Tibial artery (tissue), 4 donors: ENCODE results near the gene PFKFB1.

Experiments used
- DNase-seq, 2 donors: peaks; one replicate each; pipeline ENCODE4 v3.0.0-alpha.2; 2019
- H3K27ac ChIP-seq, 2 donors: fragments of 200-600 bp; sonication (generic) in 1 of 2; 1 replicate in 1 of 2; 2 replicates in 1 of 2; pipeline ENCODE4 v1.5.1; 2018 to 2019; ENCODE audit warnings: mild to moderate bottlenecking in 1 of 2
- H3K27me3 ChIP-seq, 2 donors: fragments of 200-600 bp; sonication (generic) in 1 of 2; one replicate each; pipeline versions ENCODE4 v1.5.1 to v1.6.0; 2016 to 2019
- H3K36me3 ChIP-seq, 3 donors: fragments of 200-600 bp; sonication (generic) in 2 of 3; one replicate each; pipeline ENCODE4 v1.5.1; 2016 to 2019; ENCODE audit warnings: mild to moderate bottlenecking in 2 of 3
- H3K4me1 ChIP-seq, 4 donors: fragments of 200-600 bp; sonication (generic) in 2 of 4; 1 replicate in 3 of 4; 2 replicates in 1 of 4; pipeline ENCODE4 v1.5.1; 2016 to 2019
- H3K4me3 ChIP-seq, 2 donors: fragments of 200-600 bp; sonication (generic) in 1 of 2; 1 replicate in 1 of 2; 2 replicates in 1 of 2; pipeline ENCODE4 v1.5.1; 2018 to 2019; ENCODE audit warnings: mild to moderate bottlenecking in 2 of 2
- H3K9me3 ChIP-seq, 3 donors: fragments of 200-600 bp; sonication (generic) in 1 of 3; one replicate each; pipeline ENCODE4 v1.5.1; 2016 to 2019
- intact Hi-C: fragments of 100-400 bp; cut with DNase I; formaldehyde crosslinking; loops from one replicate; pipeline ENCODE4 v1.15.0; 2023; ENCODE audit warnings: low total_unique reads
- TF ChIP-seq, protein P1 (sequence below), 2 experiments: fragments of 200-600 bp in 1 of 2; fragments of 450-650 bp in 1 of 2; IDR thresholded peaks; one replicate each; pipeline ENCODE4 v1.5.1; 2017 to 2019; ENCODE audit warnings: antibody characterized with exemption in 2 of 2, mild to moderate bottlenecking in 1 of 2, moderate library complexity in 1 of 2

PFKFB1 gene

DNA sequence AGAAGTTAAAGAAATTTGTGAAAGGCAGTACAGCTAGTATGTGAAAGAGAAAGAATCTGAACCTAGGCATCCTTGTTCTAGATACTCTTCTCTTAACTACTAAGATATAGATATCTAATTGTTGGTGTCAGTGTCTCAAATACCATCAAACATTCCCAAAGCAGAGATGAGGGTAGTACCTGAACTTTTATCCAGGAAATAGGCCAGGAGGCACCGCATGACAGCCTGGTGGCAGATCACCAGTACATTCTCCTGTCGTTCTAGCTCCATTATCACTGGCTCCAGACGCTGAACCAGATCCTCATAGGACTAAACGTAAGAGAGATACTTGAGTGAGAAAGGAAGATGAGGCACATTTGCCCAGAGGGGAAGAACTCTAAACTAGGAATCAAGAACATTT is 56.6 kb downstream of the PFKFB1 start:
- H3K27me3 ChIP-seq, result no peaks in the 10 kb centered on the region
- TF ChIP-seq, protein P1, sequence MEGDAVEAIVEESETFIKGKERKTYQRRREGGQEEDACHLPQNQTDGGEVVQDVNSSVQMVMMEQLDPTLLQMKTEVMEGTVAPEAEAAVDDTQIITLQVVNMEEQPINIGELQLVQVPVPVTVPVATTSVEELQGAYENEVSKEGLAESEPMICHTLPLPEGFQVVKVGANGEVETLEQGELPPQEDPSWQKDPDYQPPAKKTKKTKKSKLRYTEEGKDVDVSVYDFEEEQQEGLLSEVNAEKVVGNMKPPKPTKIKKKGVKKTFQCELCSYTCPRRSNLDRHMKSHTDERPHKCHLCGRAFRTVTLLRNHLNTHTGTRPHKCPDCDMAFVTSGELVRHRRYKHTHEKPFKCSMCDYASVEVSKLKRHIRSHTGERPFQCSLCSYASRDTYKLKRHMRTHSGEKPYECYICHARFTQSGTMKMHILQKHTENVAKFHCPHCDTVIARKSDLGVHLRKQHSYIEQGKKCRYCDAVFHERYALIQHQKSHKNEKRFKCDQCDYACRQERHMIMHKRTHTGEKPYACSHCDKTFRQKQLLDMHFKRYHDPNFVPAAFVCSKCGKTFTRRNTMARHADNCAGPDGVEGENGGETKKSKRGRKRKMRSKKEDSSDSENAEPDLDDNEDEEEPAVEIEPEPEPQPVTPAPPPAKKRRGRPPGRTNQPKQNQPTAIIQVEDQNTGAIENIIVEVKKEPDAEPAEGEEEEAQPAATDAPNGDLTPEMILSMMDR (IDR thresholded peaks at IDR 0.05), result no peak
- intact Hi-C loops, result no loop called here
- H3K9me3 ChIP-seq, result no peaks in the 10 kb centered on the region
- no peak for DNase-seq
- no peak overlapping the region for H3K27ac ChIP-seq
- no peak overlapping the region for H3K4me3 ChIP-seq
- H3K36me3 ChIP-seq, result no peaks in the 10 kb centered on the region
- H3K4me1 ChIP-seq, result no peaks in the 10 kb centered on the region

DNA sequence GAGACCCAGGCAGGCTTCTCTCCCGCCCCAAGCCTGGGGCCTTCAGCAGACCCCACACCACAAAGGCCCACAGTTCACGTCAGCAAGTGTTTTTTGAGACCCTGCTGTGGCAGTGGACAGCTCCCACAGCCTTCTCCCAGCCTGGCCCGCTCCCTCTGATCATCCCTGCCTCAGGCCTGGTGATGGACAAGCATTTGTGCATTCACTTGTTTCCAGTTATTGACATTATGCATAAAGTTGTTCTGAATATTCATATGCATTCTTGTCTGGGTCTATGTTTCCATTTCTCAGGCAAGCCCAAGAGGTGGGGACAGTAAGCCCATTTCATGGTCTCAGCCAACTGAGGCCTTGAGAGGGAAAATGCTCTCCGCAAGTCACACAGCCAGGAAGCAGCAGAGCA is 58.7 kb downstream of the PFKFB1 start:
- Histone ChIP-seq H3K36me3 (peaks cover 0 to 10% (median 7%) of the 10 kb centered on the region in 3 donors), H3K9me3 (no peaks in the 10 kb centered on the region), H3K4me1 (no peaks in the 10 kb centered on the region), H3K4me3 (no peak overlapping the region), H3K27me3 (no peaks in the 10 kb centered on the region), H3K27ac (no peak overlapping the region)
- DNase-seq, result no peak
- intact Hi-C loops, result no loop called here
- TF ChIP-seq, protein P1 (IDR thresholded peaks at IDR 0.05), result no peak

DNA sequence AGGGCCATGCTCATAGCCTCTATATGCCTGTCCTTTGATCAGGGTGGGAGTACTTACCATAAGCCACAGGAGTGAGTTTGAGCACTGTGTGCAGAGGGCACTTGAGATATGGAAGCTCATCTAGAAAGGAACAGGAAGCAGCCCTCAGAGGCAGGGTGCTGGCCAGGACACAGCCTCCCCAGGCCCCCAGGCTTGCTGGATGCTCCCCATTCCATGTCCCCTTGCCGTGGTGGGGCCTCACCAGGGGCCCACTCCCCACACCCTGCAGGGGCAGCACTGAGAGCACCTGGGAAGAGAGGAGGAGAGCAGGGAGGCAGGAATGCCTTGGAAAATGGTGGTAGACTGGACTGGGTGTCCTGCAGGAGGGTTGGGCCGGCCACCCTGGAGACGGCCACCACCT is 59.1 kb downstream of the PFKFB1 start:
- TF ChIP-seq, protein P1 (IDR thresholded peaks at IDR 0.05), result no peak
- Histone ChIP-seq H3K4me1 (no peaks in the 10 kb centered on the region), H3K4me3 (no peak overlapping the region), H3K9me3 (no peaks in the 10 kb centered on the region), H3K27ac (no peak overlapping the region), H3K27me3 (no peaks in the 10 kb centered on the region), H3K36me3 (peaks cover 0 to 14% (median 7%) of the 10 kb centered on the region in 3 donors)
- intact Hi-C loops, result no loop called here
- DNase-seq, result no peak

DNA sequence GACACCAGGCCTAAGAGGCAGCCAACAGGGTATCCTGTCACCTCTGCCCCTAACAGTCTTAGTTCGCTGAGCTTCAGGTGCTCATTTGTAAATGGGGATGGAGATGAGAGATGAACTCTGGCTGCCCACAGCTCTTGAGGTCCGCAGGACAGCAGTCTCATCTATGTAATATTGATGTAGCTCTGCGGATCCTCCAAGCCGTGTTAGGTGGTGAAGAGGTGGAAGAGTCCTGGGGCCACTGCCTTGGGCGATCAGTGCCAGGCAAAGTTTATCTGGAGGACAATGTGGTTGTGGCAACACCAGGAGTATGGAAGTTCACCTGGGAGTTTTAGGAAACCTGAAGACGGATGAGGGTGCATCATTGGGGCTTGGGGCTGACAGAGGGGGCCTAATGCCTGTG is 59.9 kb downstream of the PFKFB1 start:
- Histone ChIP-seq H3K27me3 (no peaks in the 10 kb centered on the region), H3K4me3 (no peak overlapping the region), H3K4me1 (no peaks in the 10 kb centered on the region), H3K36me3 (peaks cover 0 to 23% (median 13%) of the 10 kb centered on the region in 3 donors), H3K27ac (no peak overlapping the region), H3K9me3 (no peaks in the 10 kb centered on the region)
- intact Hi-C loops, result no loop called here
- no peak for DNase-seq
- TF ChIP-seq, protein P1 (IDR thresholded peaks at IDR 0.05), result no peak

DNA sequence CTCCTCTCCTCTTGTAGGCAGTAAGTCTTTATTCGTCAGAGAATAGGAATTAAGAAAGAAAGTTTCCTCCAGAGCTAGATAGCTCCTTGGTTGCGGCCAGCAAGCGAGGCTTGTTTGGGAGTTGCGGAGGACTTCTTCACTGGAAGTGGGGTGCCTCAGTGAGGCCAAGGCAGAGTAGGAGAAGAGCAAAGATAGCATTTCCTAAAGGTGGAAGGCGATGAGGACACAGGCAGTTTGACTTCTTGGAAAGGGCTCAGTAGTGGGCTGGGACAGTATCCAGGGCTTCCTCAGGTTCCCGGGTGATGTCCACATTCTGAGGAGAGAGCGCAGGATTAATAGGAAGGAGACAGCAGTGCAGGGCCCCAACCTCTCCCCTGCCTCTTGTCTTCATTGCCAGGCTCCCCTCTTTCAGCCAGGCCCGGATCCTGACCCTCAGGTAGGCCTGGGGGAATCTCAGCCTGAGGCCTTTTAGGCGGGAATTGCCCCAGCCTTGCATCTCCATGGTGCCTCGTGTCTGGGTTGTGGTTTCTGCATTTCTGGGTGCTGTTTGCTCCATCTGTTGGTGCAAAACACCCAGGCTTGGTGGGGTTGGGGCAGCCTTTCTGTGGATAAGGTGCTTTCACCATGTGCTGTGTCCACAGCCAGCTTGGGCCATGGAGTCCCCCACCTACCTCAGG is 60.7 kb downstream of the PFKFB1 start:
- H3K9me3 ChIP-seq, result no peaks in the 10 kb centered on the region
- H3K4me3 ChIP-seq, result no peak overlapping the region
- DNase-seq, result no peak
- TF ChIP-seq, protein P1 (IDR thresholded peaks at IDR 0.05), result no peak
- intact Hi-C loops, result no loop called here
- no peak overlapping the region for H3K27ac ChIP-seq
- H3K27me3 ChIP-seq, result no peaks in the 10 kb centered on the region
- peaks cover 2 to 30% (median 20%) of the 10 kb centered on the region in 3 donors for H3K36me3 ChIP-seq
- H3K4me1 ChIP-seq, result no peaks in the 10 kb centered on the region
